SK-N-SH treated with all-trans-retinoic acid at 6 μM for 48 hours (cell line): ENCODE results near the gene ATF1.

Experiments used
- BACH2 ChIP-seq: fragments of 250-450 bp; sonication (Bioruptor Pico); IDR thresholded peaks from 2 replicates; pipeline ENCODE4 v1.9.0; 2021; ENCODE audit warnings: mild to moderate bottlenecking, borderline replicate concordance
- CREB5 ChIP-seq: fragments of 250-450 bp; sonication (Bioruptor Pico); IDR thresholded peaks from 2 replicates; pipeline ENCODE4 v1.5.1; 2020; ENCODE audit warnings: low read depth, mild to moderate bottlenecking, moderate library complexity
- CSDC2 ChIP-seq: fragments of 250-450 bp; sonication (Bioruptor Pico); IDR thresholded peaks from 2 replicates; pipeline ENCODE4 v1.5.0; 2020; ENCODE audit warnings: mild to moderate bottlenecking, moderate library complexity
- CSRNP3 ChIP-seq: fragments of 250-450 bp; sonication (Bioruptor Pico); IDR thresholded peaks from 2 replicates; pipeline ENCODE4 v1.5.1; 2021; ENCODE audit warnings: mild to moderate bottlenecking, moderate library complexity
- ESRRG ChIP-seq: fragments of 250-450 bp; sonication (Bioruptor Pico); IDR thresholded peaks from 2 replicates; pipeline ENCODE4 v1.6.1; 2021; ENCODE audit warnings: mild to moderate bottlenecking
- GLIS3 ChIP-seq: fragments of 250-450 bp; sonication (Bioruptor Pico); IDR thresholded peaks from 2 replicates; pipeline ENCODE4 v1.5.0; 2020; ENCODE audit warnings: mild to moderate bottlenecking, moderate library complexity
- POU6F1 ChIP-seq: fragments of 250-450 bp; sonication (Bioruptor Pico); IDR thresholded peaks from 2 replicates; pipeline ENCODE4 v1.8.0; 2021; ENCODE audit warnings: low read depth, mild to moderate bottlenecking, moderate library complexity, borderline replicate concordance
- PPARA ChIP-seq: fragments of 250-450 bp; sonication (Bioruptor Pico); IDR thresholded peaks from 2 replicates; pipeline ENCODE4 v1.5.0; 2020; ENCODE audit warnings: mild to moderate bottlenecking, borderline replicate concordance
- SNAI2 ChIP-seq: fragments of 250-450 bp; sonication (Bioruptor Pico); IDR thresholded peaks from 2 replicates; pipeline ENCODE4 v1.5.0; 2020; ENCODE audit warnings: mild to moderate bottlenecking, moderate library complexity
- TSHZ2 ChIP-seq: fragments of 250-450 bp; sonication (Bioruptor Pico); IDR thresholded peaks from 2 replicates; pipeline ENCODE4 v1.5.0; 2020; ENCODE audit warnings: mild to moderate bottlenecking, moderate library complexity
- ZC3H10 ChIP-seq: fragments of 250-450 bp; sonication (Bioruptor Pico); IDR thresholded peaks from 2 replicates; pipeline ENCODE4 v1.5.1; 2021; ENCODE audit warnings: mild to moderate bottlenecking, moderate library complexity
- ZFP3 ChIP-seq: fragments of 250-450 bp; sonication (Bioruptor Pico); IDR thresholded peaks from 2 replicates; pipeline ENCODE4 v1.5.0; 2020; ENCODE audit warnings: mild to moderate bottlenecking, moderate library complexity
- TF ChIP-seq, protein P1 (sequence below): fragments of 250-450 bp; sonication (Bioruptor Pico); IDR thresholded peaks from 2 replicates; pipeline ENCODE4 v1.8.0; 2020; ENCODE audit warnings: mild to moderate bottlenecking, moderate library complexity, borderline replicate concordance

- TF ChIP-seq PPARA (CRISPR knock-in tag) (no peak), ESRRG (CRISPR knock-in tag) (no peak), SNAI2 (no peak), CREB5 (no peak), ZFP3 (no peak), CSRNP3 (CRISPR knock-in tag) (no peak), GLIS3 (no peak), CSDC2 (CRISPR knock-in tag) (no peak), BACH2 (CRISPR knock-in tag) (no peak), POU6F1 (CRISPR knock-in tag) (no peak), ZC3H10 (no peak), TSHZ2 (CRISPR knock-in tag) (no peak)
- TF ChIP-seq, protein P1, sequence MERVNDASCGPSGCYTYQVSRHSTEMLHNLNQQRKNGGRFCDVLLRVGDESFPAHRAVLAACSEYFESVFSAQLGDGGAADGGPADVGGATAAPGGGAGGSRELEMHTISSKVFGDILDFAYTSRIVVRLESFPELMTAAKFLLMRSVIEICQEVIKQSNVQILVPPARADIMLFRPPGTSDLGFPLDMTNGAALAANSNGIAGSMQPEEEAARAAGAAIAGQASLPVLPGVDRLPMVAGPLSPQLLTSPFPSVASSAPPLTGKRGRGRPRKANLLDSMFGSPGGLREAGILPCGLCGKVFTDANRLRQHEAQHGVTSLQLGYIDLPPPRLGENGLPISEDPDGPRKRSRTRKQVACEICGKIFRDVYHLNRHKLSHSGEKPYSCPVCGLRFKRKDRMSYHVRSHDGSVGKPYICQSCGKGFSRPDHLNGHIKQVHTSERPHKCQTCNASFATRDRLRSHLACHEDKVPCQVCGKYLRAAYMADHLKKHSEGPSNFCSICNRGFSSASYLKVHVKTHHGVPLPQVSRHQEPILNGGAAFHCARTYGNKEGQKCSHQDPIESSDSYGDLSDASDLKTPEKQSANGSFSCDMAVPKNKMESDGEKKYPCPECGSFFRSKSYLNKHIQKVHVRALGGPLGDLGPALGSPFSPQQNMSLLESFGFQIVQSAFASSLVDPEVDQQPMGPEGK (CRISPR knock-in tag), result no peak
Observed at GRCh38 chr12:50825372-50825838, 61.5 kb downstream of the ATF1 start.
